CD4-positive, alpha-beta memory T cell (primary cell): ENCODE data around the gene CELF2. TPM values are rescaled to one million over a fixed set of nuclear protein-coding genes. Genes with fewer than 3 reads are reported as not detected.
A peak's percentile ranks its signal among the peaks of the same experiment; 100 is the strongest.

ENCODE experiments used
- CTCF ChIA-PET: fragments of 350-600 bp; sonication (Branson Sonifier 250); formaldehyde crosslinking; loops from one replicate; lab custom pipeline; 2021; ENCODE audit warnings: inconsistent platforms; ENCODE audit not compliant: partially characterized antibody; lab: Charles Lee
- POLR2A ChIA-PET: fragments of 350-600 bp; sonication (Branson Sonifier 250); formaldehyde crosslinking; loops from one replicate; lab custom pipeline; 2021; ENCODE audit not compliant: partially characterized antibody; lab: Charles Lee
- DNase-seq, 5 donors: peaks; one replicate each; pipeline versions ENCODE4 v3.0.0 to v3.0.0-alpha.2; 2020 to 2022; ENCODE audit warnings: mixed read lengths in 1 of 5
- H3K27ac ChIP-seq: one replicate; pipeline ENCODE4 v1.7.0; 2013; ENCODE audit warnings: low read depth, low read length
- H3K27me3 ChIP-seq: 2 replicates; pipeline ENCODE4 v1.7.0; 2013; ENCODE audit warnings: mild to moderate bottlenecking, low read length, moderate library complexity; ENCODE audit not compliant: insufficient read depth
- H3K36me3 ChIP-seq: 2 replicates; pipeline ENCODE4 v1.7.0; 2013; ENCODE audit warnings: mild to moderate bottlenecking, low read length, moderate library complexity; ENCODE audit not compliant: insufficient read depth
- H3K4me1 ChIP-seq: 2 replicates; pipeline ENCODE4 v1.7.0; 2013; ENCODE audit warnings: mild to moderate bottlenecking, low read length, moderate library complexity; ENCODE audit not compliant: insufficient read depth
- H3K4me3 ChIP-seq, 2 donors: one replicate each; pipeline ENCODE4 v1.7.0; 2013; ENCODE audit warnings: low read length in 2 of 2, mild to moderate bottlenecking in 1 of 2
- H3K9me3 ChIP-seq, 2 donors: one replicate each; pipeline ENCODE4 v1.7.0; 2013; ENCODE audit warnings: low read length in 2 of 2, control low read depth in 1 of 2; ENCODE audit not compliant: control insufficient read depth in 1 of 2
- H3K27ac Mint-ChIP-seq, 7 donors: one replicate each; pipeline ENCODE4 v1.8.0; 2020 to 2021; ENCODE audit warnings: mixed read lengths in 7 of 7, mild to moderate bottlenecking in 6 of 7, inconsistent platforms in 3 of 7, moderate library complexity in 3 of 7
- H3K27me3 Mint-ChIP-seq, 2 donors: one replicate each; pipeline ENCODE4 v1.8.0; 2020 to 2021; ENCODE audit warnings: mixed read lengths in 2 of 2
- H3K36me3 Mint-ChIP-seq, 2 donors: one replicate each; pipeline ENCODE4 v1.8.0; 2020 to 2021; ENCODE audit warnings: mixed read lengths in 2 of 2, inconsistent platforms in 1 of 2, mild to moderate bottlenecking in 1 of 2
- H3K4me1 Mint-ChIP-seq, 4 donors: one replicate each; pipeline ENCODE4 v1.8.0; 2020 to 2021; ENCODE audit warnings: mixed read lengths in 4 of 4, mild to moderate bottlenecking in 1 of 4
- H3K4me3 Mint-ChIP-seq, 8 donors: one replicate each; pipeline ENCODE4 v1.8.0; 2020 to 2021; ENCODE audit warnings: mixed read lengths in 8 of 8, mild to moderate bottlenecking in 7 of 8, moderate library complexity in 6 of 8, inconsistent platforms in 3 of 8
- H3K9me3 Mint-ChIP-seq, 8 donors: one replicate each; pipeline ENCODE4 v1.8.0; 2020 to 2021; ENCODE audit warnings: mixed read lengths in 8 of 8, mild to moderate bottlenecking in 5 of 8, inconsistent platforms in 3 of 8, moderate library complexity in 1 of 8
- intact Hi-C: fragments of 100-400 bp; cut with micrococcal nuclease; formaldehyde crosslinking; loops from one replicate; pipeline ENCODE4 v1.15.1; 2023
- polyA plus RNA-seq, 2 donors: library from polyadenylated mRNA; unstranded; fragments of 300-500 nt; fragmentation: Illumina TruSeq; gene quantifications; one replicate each; pipeline ENCODE4 v1.2.3, GENCODE V29; 2021
- total RNA-seq, 2 experiments: library from RNA; stranded (reverse); gene quantifications; one replicate each; pipeline ENCODE4 v1.2.3, GENCODE V29; 2021

Gene CELF2
- total and polyA plus RNA-seq, 4 experiments from 2014 or later: 122 to 180 (median 167) TPM

- Histone ChIP-seq H3K27me3 (peaks cover 44% of the 10 kb centered on the region), H3K36me3 (no peaks in the 10 kb centered on the region), H3K4me3 (no peak overlapping the region), H3K4me1 (peaks cover 11% of the 10 kb centered on the region), H3K9me3 (no peaks in the 10 kb centered on the region), H3K27ac (no peak overlapping the region)
- no peak overlapping the region for H3K27ac Mint-ChIP-seq
- H3K4me3 Mint-ChIP-seq: no peak overlapping the region
- no peak for DNase-seq
- POLR2A ChIA-PET: no interaction called here
- H3K4me1 Mint-ChIP-seq: peaks cover 7 to 22% (median 11%) of the 10 kb centered on the region in 4 donors
- intact Hi-C loops: loop anchor here (5.0 to 10.0 kb wide), 2 partner anchors 52 to 89 kb away; no protein-coding TSS in a partner anchor
- H3K36me3 Mint-ChIP-seq: no peaks in the 10 kb centered on the region
- peaks cover 0 to 2% (median 0%) of the 10 kb centered on the region in 8 donors for H3K9me3 Mint-ChIP-seq
- H3K27me3 Mint-ChIP-seq: peaks cover 47 to 62% of the 10 kb centered on the region in 2 donors
- CTCF ChIA-PET: no interaction called here
Measured at GRCh38 chr10:11015446-11015934, 2.2 kb upstream of the CELF2 start.

- no peaks in the 10 kb centered on the region for H3K36me3 ChIP-seq
- Mint-ChIP-seq H3K27me3 (peaks cover 53 to 62% of the 10 kb centered on the region in 2 donors), H3K4me3 (peak overlapping the region; percentile 66 to 84 (median 75)), H3K4me1 (peaks cover 7 to 22% (median 11%) of the 10 kb centered on the region in 4 donors), H3K36me3 (no peaks in the 10 kb centered on the region), H3K9me3 (peaks cover 0 to 2% (median 0%) of the 10 kb centered on the region in 8 donors), H3K27ac (peak overlapping the region in 2 of 7 donors; percentile 9 to 20)
- peaks cover 44% of the 10 kb centered on the region for H3K27me3 ChIP-seq
- ChIA-PET CTCF (no interaction called here), POLR2A (interaction anchor here (1.1 to 1.4 kb wide), 2 partner anchors 133 to 214 kb away, joined by 3 to 6 read pairs; no protein-coding TSS in a partner anchor)
- H3K27ac ChIP-seq: no peak overlapping the region
- intact Hi-C loops: loop anchor here (5.0 to 10.0 kb wide), 2 partner anchors 50 to 88 kb away; no protein-coding TSS in a partner anchor
- H3K4me1 ChIP-seq: peaks cover 11% of the 10 kb centered on the region
- peak in 3 of 5 donors; percentile 11 to 22 (median 12) for DNase-seq
- peak overlapping the region in 1 of 2 donors; percentile 32 for H3K4me3 ChIP-seq
- H3K9me3 ChIP-seq: no peaks in the 10 kb centered on the region
Measured at GRCh38 chr10:11017000-11017569, 587 bp upstream of the CELF2 start.

GRCh38 chr10:11018432-11018841 is 765 bp downstream of the CELF2 start:
- peaks cover 50 to 63% of the 10 kb centered on the region in 2 donors for H3K27me3 Mint-ChIP-seq
- POLR2A ChIA-PET: interaction anchor here (0.9 to 1.4 kb wide), 2 partner anchors 132 to 145 kb away, joined by 4 to 6 read pairs; no protein-coding TSS in a partner anchor

GRCh38 chr10:11018855-11019631 is 1.4 kb downstream of the CELF2 start:
- Mint-ChIP-seq H3K9me3 (peaks cover 0 to 2% (median 0%) of the 10 kb centered on the region in 8 donors), H3K27ac (peak overlapping the region in 1 of 7 donors; percentile 44), H3K4me1 (peaks cover 7 to 22% (median 14%) of the 10 kb centered on the region in 4 donors), H3K4me3 (peak overlapping the region; percentile 73 to 89 (median 82)), H3K27me3 (peaks cover 48 to 60% of the 10 kb centered on the region in 2 donors), H3K36me3 (no peaks in the 10 kb centered on the region)
- no peak overlapping the region for H3K4me3 ChIP-seq
- H3K27me3 ChIP-seq: peaks cover 40% of the 10 kb centered on the region
- H3K27ac ChIP-seq: no peak overlapping the region
- no peak for DNase-seq
- POLR2A ChIA-PET: interaction anchor here (1.4 to 1.6 kb wide), 2 partner anchors 147 to 217 kb away, joined by 4 to 5 read pairs; no protein-coding TSS in a partner anchor
- H3K4me1 ChIP-seq: peaks cover 11% of the 10 kb centered on the region
- intact Hi-C loops: loop anchor here (5.0 to 10.0 kb wide), 2 partner anchors 48 to 86 kb away; no protein-coding TSS in a partner anchor
- CTCF ChIA-PET: no interaction called here
- H3K9me3 ChIP-seq: no peaks in the 10 kb centered on the region
- H3K36me3 ChIP-seq: no peaks in the 10 kb centered on the region

More at GRCh38 chr10:11018432-11018841, 765 bp downstream of the CELF2 start:
- Histone ChIP-seq H3K27me3 (peaks cover 44% of the 10 kb centered on the region), H3K9me3 (no peaks in the 10 kb centered on the region), H3K36me3 (no peaks in the 10 kb centered on the region), H3K4me1 (peaks cover 11% of the 10 kb centered on the region), H3K4me3 (no peak overlapping the region), H3K27ac (no peak overlapping the region)
- CTCF ChIA-PET: no interaction called here
- no peak for DNase-seq
- intact Hi-C loops: loop anchor here (5.0 to 10.0 kb wide), 2 partner anchors 49 to 86 kb away; no protein-coding TSS in a partner anchor
- peaks cover 7 to 22% (median 14%) of the 10 kb centered on the region in 4 donors for H3K4me1 Mint-ChIP-seq
- H3K36me3 Mint-ChIP-seq: no peaks in the 10 kb centered on the region
- peak overlapping the region in 1 of 7 donors; percentile 44 for H3K27ac Mint-ChIP-seq
- H3K4me3 Mint-ChIP-seq: peak overlapping the region; percentile 73 to 89 (median 82)
- peaks cover 0 to 2% (median 0%) of the 10 kb centered on the region in 8 donors for H3K9me3 Mint-ChIP-seq

GRCh38 chr10:11019724-11020547 is 2.3 kb downstream of the CELF2 start:
- Histone ChIP-seq H3K36me3 (no peaks in the 10 kb centered on the region), H3K9me3 (no peaks in the 10 kb centered on the region), H3K4me3 (no peak overlapping the region), H3K27me3 (peaks cover 38% of the 10 kb centered on the region), H3K4me1 (peaks cover 11% of the 10 kb centered on the region), H3K27ac (no peak overlapping the region)
- DNase-seq: no peak
- Mint-ChIP-seq H3K27ac (no peak overlapping the region), H3K9me3 (peaks cover 0 to 2% (median 0%) of the 10 kb centered on the region in 8 donors), H3K4me3 (peak overlapping the region in 7 of 8 donors; percentile 1 to 85 (median 53)), H3K36me3 (no peaks in the 10 kb centered on the region), H3K27me3 (peaks cover 42 to 53% of the 10 kb centered on the region in 2 donors), H3K4me1 (peaks cover 7 to 22% (median 14%) of the 10 kb centered on the region in 4 donors)
- ChIA-PET CTCF (no interaction called here), POLR2A (interaction anchor here (1.4 to 1.6 kb wide), 2 partner anchors 146 to 216 kb away, joined by 4 to 5 read pairs; no protein-coding TSS in a partner anchor)
- intact Hi-C loops: loop anchor here (5.0 to 10.0 kb wide), 2 partner anchors 47 to 85 kb away; no protein-coding TSS in a partner anchor

- H3K4me3 ChIP-seq: no peak overlapping the region
- intact Hi-C loops: no loop called here
- no peak overlapping the region for H3K27ac Mint-ChIP-seq
- ChIA-PET POLR2A (no interaction called here), CTCF (no interaction called here)
- H3K9me3 ChIP-seq: no peaks in the 10 kb centered on the region
- no peak overlapping the region for H3K27ac ChIP-seq
- H3K4me1 Mint-ChIP-seq: peaks cover 7 to 22% (median 14%) of the 10 kb centered on the region in 4 donors
- DNase-seq: no peak
- H3K27me3 Mint-ChIP-seq: peaks cover 37 to 53% of the 10 kb centered on the region in 2 donors
- peaks cover 34% of the 10 kb centered on the region for H3K27me3 ChIP-seq
- peaks cover 0 to 2% (median 0%) of the 10 kb centered on the region in 8 donors for H3K9me3 Mint-ChIP-seq
- H3K36me3 ChIP-seq: no peaks in the 10 kb centered on the region
- H3K4me1 ChIP-seq: peaks cover 11% of the 10 kb centered on the region
- no peaks in the 10 kb centered on the region for H3K36me3 Mint-ChIP-seq
- H3K4me3 Mint-ChIP-seq: peak overlapping the region in 1 of 8 donors; percentile 53
Measured at GRCh38 chr10:11020548-11020942, 2.9 kb downstream of the CELF2 start.
